Skeletal muscle satellite cell (primary cell): ENCODE data around the gene RSRC1.

Experiments
- H3K27me3 ChIP-seq: 2 replicates; pipeline ENCODE4 v1.7.0; 2013; ENCODE audit warnings: low read length; ENCODE audit not compliant: control insufficient read depth, insufficient read depth
- H3K36me3 ChIP-seq: 2 replicates; pipeline ENCODE4 v1.7.0; 2013; ENCODE audit warnings: mild to moderate bottlenecking, control low read depth, low read length; ENCODE audit not compliant: insufficient read depth
- H3K4me1 ChIP-seq: 2 replicates; pipeline ENCODE4 v1.7.0; 2013; ENCODE audit warnings: low read length; ENCODE audit not compliant: control insufficient read depth, insufficient read depth
- H3K4me2 ChIP-seq: 2 replicates; pipeline ENCODE4 v1.7.0; 2013; ENCODE audit warnings: mild to moderate bottlenecking, low read length
- H3K4me3 ChIP-seq: 2 replicates; pipeline ENCODE4 v1.7.0; 2013; ENCODE audit warnings: low read length
- H3K9ac ChIP-seq: 2 replicates; pipeline ENCODE4 v1.7.0; 2013; ENCODE audit warnings: mild to moderate bottlenecking, low read depth, low read length, moderate library complexity
- H3K9me3 ChIP-seq: replicated peaks from 2 replicates; pipeline ENCODE4 v1.7.0; 2013; ENCODE audit warnings: mild to moderate bottlenecking, control low read depth, low read length

The RSRC1 gene

DNA sequence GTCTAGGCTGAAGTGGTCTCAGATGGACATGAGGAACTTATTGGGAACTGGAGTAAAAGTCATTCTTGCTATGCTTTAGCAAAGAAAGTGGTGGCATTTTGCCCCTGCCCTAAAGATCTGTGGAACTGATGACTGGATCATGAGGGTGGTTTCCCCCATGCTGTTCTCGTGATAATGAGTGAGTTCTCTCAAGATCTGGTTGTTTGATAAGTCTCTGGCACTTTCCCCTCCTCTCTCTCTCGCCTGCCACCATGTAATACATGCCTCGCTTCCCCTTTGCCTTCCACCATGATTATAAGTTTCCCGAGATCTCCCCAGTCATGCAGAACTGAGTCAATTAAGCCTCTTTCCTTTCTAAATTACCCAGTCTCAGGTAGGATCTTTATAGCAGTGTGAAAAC, 449.6 kb downstream of the RSRC1 start:
- Histone ChIP-seq H3K4me1 (no peaks in the 10 kb centered on the region), H3K9me3 (no peaks in the 10 kb centered on the region), H3K9ac (no peak overlapping the region), H3K36me3 (no peaks in the 10 kb centered on the region), H3K4me3 (no peak overlapping the region), H3K27me3 (no peaks in the 10 kb centered on the region), H3K4me2 (no peak overlapping the region)

DNA sequence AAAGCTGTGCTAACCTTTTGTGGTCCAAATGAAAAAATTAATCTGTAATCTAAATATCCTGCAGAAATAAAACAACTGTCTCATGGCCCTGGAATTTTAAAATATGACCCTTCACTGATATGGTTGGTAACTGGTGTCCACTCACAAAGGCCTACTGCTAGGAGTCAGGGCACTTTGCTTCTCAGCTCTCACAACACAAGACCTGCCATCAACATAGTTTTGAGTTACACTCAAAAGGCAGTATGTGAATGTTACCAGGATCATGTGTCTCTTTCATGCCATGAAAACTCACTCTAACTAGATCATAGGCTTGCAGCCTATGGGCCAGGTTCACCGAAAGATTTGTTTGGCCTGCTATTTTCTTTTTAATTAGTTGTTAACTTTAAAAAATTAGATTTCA, 451.1 kb downstream of the RSRC1 start:
- H3K9ac ChIP-seq: no peak overlapping the region

DNA sequence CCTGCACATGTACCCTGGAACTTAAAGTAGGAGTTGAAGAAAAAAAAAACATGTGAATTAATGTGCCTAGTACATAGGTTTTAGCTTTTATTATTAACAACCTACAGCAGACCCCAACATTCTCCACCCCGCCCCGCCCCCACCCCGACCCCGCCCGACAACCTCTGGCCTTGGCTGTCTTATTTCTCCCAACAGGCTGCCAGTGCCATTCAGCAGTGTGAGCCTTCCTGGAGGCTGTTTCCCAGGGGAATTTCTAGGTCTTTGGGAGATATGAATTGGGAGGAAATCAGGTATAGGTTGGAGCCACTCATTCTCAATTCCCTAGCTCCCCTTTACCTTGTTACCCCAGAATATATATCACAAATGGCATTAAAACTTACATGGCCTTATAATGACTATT, 452.8 kb downstream of the RSRC1 start:
- Histone ChIP-seq H3K36me3 (no peaks in the 10 kb centered on the region), H3K4me1 (no peaks in the 10 kb centered on the region), H3K4me2 (no peak overlapping the region), H3K9me3 (no peaks in the 10 kb centered on the region), H3K9ac (no peak overlapping the region), H3K4me3 (no peak overlapping the region), H3K27me3 (no peaks in the 10 kb centered on the region)

More for the DNA sequence above, 451.1 kb downstream of the RSRC1 start:
- no peaks in the 10 kb centered on the region for H3K27me3 ChIP-seq
- H3K36me3 ChIP-seq: no peaks in the 10 kb centered on the region
- no peaks in the 10 kb centered on the region for H3K9me3 ChIP-seq
- no peak overlapping the region for H3K4me3 ChIP-seq
- H3K4me2 ChIP-seq: no peak overlapping the region
- no peaks in the 10 kb centered on the region for H3K4me1 ChIP-seq

DNA sequence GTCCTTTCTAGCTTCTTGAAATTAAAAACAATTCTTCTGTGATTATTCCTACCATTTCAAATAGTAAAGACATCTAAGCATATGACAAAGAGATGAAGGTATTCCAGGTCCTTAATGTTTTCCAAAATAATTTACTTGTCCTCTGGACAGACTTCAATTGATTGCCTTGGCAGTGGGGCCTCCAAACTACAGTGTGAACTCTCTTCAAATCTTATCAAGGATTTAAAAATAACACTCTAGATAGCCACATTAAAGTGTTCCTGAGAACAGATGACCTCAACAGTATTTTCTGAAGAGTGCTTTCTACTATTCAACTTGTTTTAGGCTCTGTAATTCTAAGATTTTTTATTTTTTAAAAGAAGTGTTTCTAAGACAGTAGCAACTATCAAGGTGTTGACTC, 453.2 kb downstream of the RSRC1 start:
- no peaks in the 10 kb centered on the region for H3K9me3 ChIP-seq
- no peaks in the 10 kb centered on the region for H3K27me3 ChIP-seq
- no peaks in the 10 kb centered on the region for H3K36me3 ChIP-seq
- H3K4me2 ChIP-seq: no peak overlapping the region
- no peak overlapping the region for H3K4me3 ChIP-seq
- H3K9ac ChIP-seq: no peak overlapping the region
- no peaks in the 10 kb centered on the region for H3K4me1 ChIP-seq

DNA sequence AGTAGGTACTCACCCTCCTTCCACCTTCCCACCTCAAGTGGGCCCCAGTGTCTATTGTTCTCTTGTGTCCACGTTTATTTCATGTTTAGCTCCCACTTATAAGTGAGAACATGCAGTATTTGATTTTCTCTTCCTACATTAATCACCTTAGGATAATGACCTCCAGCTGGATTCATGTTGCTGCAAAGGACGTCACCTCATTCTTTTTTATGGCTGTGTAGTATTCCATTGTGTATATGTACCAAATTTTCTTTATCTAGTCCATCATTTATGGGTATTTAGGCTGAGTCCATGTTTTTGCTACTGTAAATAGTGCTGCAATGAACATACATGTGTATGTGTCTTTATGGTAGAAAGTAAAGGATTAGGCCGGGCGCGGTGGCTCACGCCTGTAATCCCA, 455.2 kb downstream of the RSRC1 start:
- Histone ChIP-seq H3K4me3 (no peak overlapping the region), H3K4me1 (no peaks in the 10 kb centered on the region), H3K36me3 (no peaks in the 10 kb centered on the region), H3K4me2 (no peak overlapping the region), H3K9ac (no peak overlapping the region), H3K9me3 (no peaks in the 10 kb centered on the region), H3K27me3 (no peaks in the 10 kb centered on the region)

DNA sequence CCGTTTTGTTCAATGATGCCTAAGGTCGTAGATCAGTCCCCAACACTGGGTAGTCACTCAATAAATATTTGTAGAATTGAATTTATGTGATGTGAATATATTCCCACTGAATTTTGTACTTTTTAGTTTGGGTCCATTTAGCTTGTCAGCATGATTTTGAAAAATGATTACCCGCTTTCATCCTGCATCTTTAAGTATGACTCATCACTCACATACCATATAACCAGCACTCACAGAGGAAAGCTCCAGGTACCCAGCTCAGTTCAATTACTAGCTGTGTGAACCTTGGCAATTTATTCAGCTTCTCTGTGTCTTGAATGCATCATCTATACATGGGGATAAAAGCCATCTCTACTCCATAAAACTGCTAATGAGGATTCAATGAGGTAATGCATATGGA, 458.9 kb downstream of the RSRC1 start:
- no peak overlapping the region for H3K4me2 ChIP-seq
- H3K27me3 ChIP-seq: no peaks in the 10 kb centered on the region
- peaks cover 8% of the 10 kb centered on the region for H3K4me1 ChIP-seq
- H3K9ac ChIP-seq: no peak overlapping the region
- H3K36me3 ChIP-seq: no peaks in the 10 kb centered on the region
- H3K9me3 ChIP-seq: no peaks in the 10 kb centered on the region
- no peak overlapping the region for H3K4me3 ChIP-seq

DNA sequence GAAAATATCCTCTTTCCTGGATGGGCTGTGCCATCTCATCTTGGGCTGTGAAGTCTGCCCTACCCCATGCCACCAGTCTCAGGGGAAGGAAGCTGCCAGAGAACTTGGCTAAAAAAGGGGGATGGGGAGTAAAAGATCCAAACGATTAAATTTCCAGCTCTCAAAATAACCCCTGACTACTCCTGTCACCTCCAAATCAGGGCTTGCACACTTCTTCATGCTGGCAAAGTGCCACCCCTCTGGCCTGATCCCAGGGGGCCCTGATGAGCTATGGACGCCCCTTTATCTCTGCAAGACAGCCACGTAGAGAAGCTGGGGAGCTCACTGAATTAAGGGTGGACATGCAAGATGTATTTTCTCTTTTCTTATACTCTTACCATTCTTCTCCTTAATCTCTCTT, 459.9 kb downstream of the RSRC1 start:
- Histone ChIP-seq H3K27me3 (no peaks in the 10 kb centered on the region), H3K4me1 (peaks cover 8% of the 10 kb centered on the region), H3K9me3 (no peaks in the 10 kb centered on the region), H3K4me3 (no peak overlapping the region), H3K36me3 (no peaks in the 10 kb centered on the region), H3K9ac (no peak overlapping the region), H3K4me2 (no peak overlapping the region)

DNA sequence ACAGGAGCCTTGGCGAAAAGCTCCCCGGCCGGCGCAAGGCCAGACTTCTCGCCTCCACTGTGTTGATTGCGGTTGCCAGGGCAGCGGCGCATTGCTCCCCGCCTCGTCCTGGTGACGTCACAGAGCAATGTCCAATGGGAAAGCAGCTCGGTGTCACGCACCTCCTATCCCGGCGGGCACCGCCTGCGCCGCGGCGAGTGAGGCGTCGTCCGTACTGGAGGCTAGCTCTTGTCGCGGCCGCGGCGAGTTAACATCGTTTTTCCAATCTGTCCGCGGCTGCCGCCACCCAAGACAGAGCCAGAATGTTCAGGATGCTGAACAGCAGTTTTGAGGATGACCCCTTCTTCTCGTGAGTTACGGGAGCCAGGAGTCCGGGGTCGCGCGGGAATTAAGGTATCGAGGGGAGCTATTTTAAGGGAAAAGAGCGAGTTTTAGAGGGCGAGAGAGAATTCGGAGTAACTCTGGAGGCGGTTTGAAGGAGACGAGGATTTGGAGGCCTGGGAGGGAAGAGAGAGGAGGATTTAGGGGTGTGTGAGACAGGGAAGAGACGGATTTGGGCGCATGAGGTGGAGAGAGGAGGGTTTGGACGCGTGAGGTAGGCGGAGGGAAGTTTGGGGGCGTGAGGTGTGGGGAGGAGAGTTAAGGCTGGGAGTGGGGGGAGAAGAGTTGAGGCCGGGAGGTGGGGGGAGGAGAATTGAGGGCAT, 461.3 kb downstream of the RSRC1 start, which contains the start of gene MLF1:
TSS of gene MLF1 (plus strand) at position 196 of the 704 bp plus-strand sequence. CDS start at position 303, 107 bp downstream.
- peak within 1 kb of the TSS; percentile 83 for H3K4me3 ChIP-seq
- peaks cover 8% of the 10 kb centered on the region for H3K4me1 ChIP-seq
- H3K36me3 ChIP-seq: no peaks in the 10 kb centered on the region
- H3K9me3 ChIP-seq: no peaks in the 10 kb centered on the region
- H3K4me2 ChIP-seq: peak within 1 kb of the TSS; percentile 97
- no peaks in the 10 kb centered on the region for H3K27me3 ChIP-seq
- H3K9ac ChIP-seq: peak within 1 kb of the TSS; percentile 90

DNA sequence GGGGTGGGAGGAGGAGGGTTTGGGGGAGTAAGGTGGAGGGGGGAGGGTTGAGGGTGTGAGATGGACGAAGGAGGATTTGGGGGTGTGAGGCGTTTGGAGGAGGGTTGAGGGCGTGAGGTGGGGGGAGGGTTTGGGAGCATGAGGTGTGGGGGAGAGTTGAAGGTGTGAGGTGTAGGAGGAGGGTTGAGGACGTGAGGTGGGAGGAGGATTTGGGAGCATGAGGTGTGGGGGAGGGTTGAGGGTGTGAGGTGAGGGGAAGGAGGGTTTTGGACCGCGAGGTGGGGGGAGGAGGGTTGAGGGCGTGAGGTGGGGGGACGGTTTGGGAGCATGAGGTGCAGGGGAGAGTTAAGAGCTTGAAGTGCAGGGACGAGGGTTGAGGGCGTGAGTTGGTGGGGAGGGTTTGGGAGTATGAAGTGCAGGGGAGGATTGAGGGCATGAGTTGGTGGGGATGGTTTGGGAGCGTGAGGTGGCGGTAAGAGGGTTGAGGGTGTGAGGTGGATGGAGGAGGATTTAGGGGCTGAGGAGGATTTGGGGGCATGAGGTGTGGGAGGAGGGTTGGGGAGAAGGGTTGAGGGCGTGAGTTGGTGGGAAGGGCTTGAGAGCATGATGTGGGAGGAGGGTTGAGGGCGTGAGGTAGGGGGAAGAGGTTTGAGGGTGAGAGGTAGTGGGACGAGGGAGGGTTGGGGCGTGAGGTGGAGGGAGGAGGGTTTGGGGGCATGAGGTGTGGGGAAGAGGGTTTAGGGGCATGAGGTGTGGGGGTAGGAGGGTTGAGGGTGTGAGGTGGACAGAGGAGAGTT, 462.3 kb downstream of the RSRC1 start:
- Histone ChIP-seq H3K4me1 (peaks cover 8% of the 10 kb centered on the region), H3K9me3 (no peaks in the 10 kb centered on the region), H3K4me3 (no peak overlapping the region), H3K27me3 (no peaks in the 10 kb centered on the region), H3K36me3 (no peaks in the 10 kb centered on the region), H3K4me2 (no peak overlapping the region), H3K9ac (no peak overlapping the region)

DNA sequence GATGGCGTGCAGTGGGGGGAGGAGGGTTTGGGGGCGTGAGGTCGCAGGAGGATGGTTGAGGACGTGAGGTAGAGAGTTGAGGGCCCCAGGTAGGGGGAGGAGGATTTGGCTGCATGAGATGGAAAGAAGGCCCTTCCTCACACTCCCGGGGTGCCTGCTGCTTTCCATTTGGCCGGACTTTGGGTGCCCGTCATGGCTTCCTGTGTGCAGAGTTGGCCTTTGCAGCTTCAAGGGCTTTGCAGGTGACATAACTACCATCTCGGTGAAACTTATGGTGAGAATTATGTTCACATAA, 462.8 kb downstream of the RSRC1 start:
- H3K9ac ChIP-seq: no peak overlapping the region
- H3K4me3 ChIP-seq: no peak overlapping the region
- H3K4me2 ChIP-seq: no peak overlapping the region
- no peaks in the 10 kb centered on the region for H3K9me3 ChIP-seq
- H3K27me3 ChIP-seq: no peaks in the 10 kb centered on the region
- H3K4me1 ChIP-seq: peaks cover 8% of the 10 kb centered on the region
- no peaks in the 10 kb centered on the region for H3K36me3 ChIP-seq

DNA sequence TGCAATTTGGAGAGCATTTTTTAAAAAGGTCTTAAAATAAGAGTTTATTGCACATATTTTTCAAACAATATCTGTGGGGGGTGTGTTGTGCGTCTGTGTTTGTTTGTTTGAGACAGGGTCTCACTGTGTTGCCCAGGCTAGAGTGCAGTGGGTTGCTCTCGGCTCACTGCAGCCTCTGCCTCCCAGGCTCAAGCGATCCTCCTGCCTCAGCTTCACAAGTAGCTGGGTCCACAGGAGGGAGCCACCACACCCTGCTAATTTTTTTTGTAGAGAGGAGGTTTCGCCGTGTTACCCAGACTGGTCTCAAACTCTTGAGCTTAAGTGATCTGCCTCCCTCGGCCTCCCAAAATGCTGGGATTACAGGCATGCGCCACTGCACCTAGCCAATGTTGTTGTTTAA, 463.8 kb downstream of the RSRC1 start:
- Histone ChIP-seq H3K9ac (no peak overlapping the region), H3K27me3 (no peaks in the 10 kb centered on the region), H3K4me3 (no peak overlapping the region)

DNA sequence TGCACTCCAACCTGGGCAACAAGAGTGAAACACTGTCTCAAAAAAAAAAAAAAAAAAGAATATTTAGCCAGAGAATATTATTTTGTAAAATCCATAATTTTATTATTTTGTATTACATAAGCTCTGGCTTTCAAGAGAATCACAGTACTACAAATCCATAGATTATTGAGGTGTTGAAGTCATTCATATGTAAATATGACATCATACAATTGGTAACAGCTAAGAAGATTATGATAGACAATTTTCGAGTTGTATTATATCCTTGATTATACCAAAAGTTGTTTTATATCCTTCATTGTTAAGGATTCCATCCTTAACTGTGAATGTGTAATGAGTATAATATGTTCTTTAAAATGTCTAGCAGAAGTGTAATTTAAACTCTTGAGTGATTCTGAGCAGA, 464.8 kb downstream of the RSRC1 start:
- no peaks in the 10 kb centered on the region for H3K27me3 ChIP-seq
- no peaks in the 10 kb centered on the region for H3K36me3 ChIP-seq
- peaks cover 8% of the 10 kb centered on the region for H3K4me1 ChIP-seq
- no peak overlapping the region for H3K4me3 ChIP-seq
- no peak overlapping the region for H3K4me2 ChIP-seq
- H3K9ac ChIP-seq: no peak overlapping the region
- H3K9me3 ChIP-seq: no peaks in the 10 kb centered on the region

More for the DNA sequence above, 463.8 kb downstream of the RSRC1 start:
- no peaks in the 10 kb centered on the region for H3K9me3 ChIP-seq
- peaks cover 8% of the 10 kb centered on the region for H3K4me1 ChIP-seq
- no peaks in the 10 kb centered on the region for H3K36me3 ChIP-seq
- no peak overlapping the region for H3K4me2 ChIP-seq
